ENCODE results near the gene KIF25. TPM values are rescaled to one million over a fixed set of nuclear protein-coding genes. Genes with fewer than 3 reads are reported as not detected.
"Not testable (repeated sequence)": the region's sequence is repeated elsewhere in the genome, so short reads cannot be mapped to it uniquely, and the experiment has no call there.

Gene KIF25
- polyA plus RNA-seq, 12 donors = 0.21 to 1.2 (median 0.75) TPM; not detected in 2

- DNase-seq = peak; percentile 24
These were observed 22.7 kb upstream of the KIF25 start for GRCh38 chr6:167974640-167975344.

- no peak for DNase-seq
These were observed 22.0 kb upstream of the KIF25 start for GRCh38 chr6:167975458-167975857.

- not testable (repeated sequence) for DNase-seq
These were observed 21.3 kb upstream of the KIF25 start for GRCh38 chr6:167976116-167976657.

DNA sequence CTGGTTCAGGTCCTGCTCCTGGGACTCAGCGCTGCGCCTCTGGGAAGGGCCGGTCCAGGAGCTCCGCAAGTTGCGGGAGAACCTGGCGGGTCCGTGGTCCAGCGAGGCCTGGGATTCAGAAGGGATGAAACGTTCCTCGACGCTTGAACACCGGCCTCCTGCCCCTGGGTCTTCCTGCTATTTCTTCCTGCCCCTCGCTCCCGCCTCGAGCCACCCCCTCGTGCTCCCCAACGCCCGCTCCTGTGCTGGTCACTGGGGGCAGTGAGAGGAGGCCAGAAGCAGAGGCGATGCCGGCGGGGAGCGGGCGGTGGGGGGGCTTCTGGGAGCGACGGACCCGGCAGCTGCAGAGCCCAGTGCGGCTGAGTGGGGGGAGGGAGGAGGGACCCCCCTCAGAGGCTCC is 20.8 kb upstream of the KIF25 start:
- no peak for DNase-seq

GRCh38 chr6:167977717-167978467 is 19.6 kb upstream of the KIF25 start:
- no peak for DNase-seq

GRCh38 chr6:167978607-167979006 is 18.9 kb upstream of the KIF25 start:
- DNase-seq = no peak

DNA sequence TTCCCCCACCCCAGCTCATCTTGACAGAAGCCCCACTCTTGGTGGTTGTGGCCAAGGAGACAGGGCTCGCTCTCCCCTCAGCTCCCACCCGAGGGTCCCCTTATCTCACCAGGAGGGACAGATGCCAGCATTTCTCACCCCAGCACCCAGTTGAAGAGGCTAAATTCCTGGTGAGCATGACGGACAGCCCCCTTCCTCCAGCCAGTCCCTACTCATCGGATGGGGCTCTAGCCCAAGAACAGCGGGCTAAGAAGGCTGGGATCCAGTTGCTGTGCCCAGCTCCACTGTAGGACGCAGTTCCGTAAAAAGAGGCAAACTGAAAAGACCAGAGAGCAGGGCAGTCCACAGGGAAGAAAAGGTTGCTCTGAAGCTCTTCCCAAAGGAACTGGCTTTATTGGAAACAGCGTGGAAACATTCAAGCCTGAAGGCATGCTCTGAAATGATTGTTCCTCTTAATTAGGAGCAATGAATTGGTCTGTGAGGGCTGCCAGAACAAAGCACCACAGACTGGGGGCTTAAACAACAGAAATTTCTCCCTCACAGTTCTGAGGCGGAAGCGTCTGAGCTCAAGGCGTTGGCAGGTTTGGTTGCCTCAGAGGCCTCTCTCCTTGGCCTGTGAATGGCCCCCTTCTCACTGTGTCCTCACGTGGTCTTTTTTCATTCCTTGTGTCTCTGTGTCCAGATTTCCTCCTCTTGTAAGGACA is 17.9 kb upstream of the KIF25 start:
- no peak for DNase-seq

DNA sequence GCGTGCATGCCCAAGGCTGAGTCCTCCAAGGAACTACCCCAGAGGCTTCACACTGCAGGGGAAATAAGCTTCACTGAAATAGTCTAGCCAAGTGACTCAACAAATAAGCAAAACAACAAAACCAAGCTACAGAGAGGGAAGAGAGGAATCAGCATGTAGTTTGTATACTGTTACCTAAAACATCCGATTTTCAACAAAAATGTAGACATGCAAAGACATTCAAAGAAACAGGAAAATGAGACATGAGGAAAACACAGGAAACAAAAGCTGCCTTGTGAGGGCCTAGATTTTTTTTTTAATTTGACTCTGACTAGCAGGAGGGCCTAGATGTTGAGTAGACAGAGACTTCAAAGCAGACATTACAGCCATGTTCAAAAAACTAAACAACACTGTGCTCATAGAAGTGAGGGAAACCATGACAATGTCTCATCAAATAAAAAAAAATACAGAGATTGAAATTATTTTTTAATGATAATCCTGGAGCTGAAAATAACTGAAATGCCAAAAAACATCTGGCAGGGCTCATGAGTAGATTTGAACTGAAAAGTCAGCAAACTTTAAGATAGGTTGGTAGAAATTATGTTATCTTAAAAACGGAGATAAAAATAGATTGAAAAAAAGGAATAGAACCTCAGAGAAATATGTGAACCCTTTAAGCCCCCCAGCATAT is 16.4 kb upstream of the KIF25 start:
- no peak for DNase-seq

GRCh38 chr6:167981916-167982462 is 15.5 kb upstream of the KIF25 start:
- DNase-seq = no peak

DNA sequence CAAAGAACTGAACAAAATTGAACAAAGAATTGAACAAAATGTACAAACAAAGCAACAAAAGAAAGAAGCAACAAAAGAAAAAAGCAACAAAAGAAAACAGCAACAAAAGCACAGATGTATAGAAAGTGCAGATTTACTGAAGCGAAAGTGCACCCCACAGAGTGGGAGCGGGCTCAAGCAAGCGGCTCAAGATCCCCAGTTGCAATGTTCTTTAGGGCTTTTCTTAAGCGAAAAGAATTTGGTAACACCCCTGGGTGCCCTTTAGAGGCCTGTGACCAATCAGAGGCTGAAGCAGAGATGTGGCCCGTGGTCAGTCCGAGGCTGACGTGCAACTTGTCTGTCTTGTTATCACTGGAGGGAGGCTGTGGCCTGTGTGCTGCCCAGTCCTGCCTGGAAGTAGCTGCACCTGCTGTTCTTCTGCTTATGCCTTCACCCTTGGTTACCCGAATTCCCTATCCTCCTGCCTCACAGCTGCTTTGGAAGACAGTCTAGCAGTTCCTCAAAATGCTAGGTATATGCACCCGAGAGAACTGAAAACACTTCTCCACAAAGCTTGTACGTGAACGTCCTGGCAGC is 13.2 kb upstream of the KIF25 start:
- DNase-seq = no peak

GRCh38 chr6:167984876-167985604 is 12.4 kb upstream of the KIF25 start:
- no peak for DNase-seq

DNA sequence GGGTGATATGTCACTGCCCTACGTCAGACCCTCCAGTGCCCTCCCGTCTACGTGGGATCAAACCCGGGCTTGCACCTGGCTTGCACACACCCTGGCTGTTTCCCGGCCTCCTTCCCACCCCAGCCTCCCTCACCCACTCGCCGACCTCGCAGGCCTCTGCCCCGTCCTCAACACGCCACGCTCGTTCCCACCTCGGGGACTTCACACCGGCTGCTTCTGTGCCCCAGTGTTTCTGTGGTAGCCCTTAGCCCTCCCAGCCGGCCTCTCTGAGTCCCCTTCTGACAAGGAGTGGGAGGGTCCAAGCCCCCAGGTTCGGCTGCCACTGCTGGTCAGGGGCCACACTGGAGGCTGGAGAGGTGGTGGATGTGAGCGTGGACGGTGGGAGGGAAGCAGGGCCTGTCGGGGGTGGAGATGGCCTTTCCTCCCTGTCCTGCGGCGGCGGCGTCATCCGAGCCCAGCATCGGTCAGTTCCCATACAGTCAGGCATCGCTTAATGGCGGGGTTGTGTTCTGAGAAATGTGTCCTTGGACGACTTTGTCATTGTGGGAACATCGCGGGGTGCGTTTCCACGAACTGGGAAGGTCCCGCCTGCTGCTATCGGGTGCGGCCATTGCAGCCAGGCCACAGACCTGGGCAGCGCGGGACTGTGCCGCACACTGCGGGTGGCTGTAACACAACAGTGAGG is 11.4 kb upstream of the KIF25 start:
- DNase-seq = no peak

DNA sequence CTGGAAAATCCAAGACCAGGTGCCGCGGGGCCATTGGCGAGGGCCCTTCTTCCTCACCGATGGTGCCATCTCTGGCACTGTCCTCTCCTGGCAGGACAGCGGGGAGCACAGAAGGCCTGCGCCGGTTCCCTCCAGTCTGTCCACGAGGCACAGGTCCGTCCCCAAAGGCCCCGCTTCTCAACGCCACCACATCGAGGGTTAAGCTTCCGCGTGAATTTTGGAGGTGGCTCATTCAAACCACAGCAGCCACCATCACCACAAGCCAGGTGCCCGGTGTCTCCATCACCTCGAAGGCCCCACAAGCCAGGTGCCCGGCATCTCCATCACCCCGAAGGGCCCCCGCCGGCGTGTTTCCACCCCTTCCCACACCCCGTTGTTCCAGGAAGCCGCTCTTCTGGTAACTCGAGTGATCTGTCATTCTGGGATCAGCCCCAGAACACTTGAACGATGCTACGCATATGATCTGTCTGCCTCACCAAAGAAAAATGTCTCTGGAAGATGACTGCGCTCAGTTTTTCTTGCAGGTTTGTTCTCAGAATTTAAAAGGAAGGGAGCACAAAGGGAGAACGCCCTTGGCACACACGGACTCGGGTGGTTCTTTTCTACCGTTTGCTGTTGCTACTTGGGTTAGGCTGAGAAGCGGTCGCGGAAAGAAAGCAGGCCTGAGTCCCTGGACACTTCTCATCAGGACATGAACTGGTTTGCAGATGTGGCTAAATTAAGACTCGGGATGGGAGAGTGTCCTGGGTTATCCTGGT is 9.9 kb upstream of the KIF25 start:
- peak; percentile 57 for DNase-seq

DNA sequence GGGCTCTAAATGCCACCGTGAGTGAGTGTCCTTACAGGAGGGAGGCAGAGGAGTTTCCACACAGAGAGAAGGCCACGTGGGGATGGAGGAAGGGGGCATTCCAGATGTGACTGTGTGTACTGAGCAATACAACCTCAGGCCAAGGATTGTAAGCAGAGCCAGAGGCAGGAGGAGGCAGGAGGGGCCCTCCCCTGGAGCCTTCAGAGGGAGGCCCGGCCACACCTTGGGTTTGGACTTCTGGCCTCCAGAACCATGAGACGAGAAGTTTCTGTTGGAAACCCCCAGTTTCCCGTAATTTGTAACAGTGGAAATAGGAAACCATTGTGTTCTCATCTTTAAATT is 9.3 kb upstream of the KIF25 start:
- peak; percentile 38 for DNase-seq

GRCh38 chr6:167988945-167989841 is 8.3 kb upstream of the KIF25 start:
- DNase-seq = no peak

DNA sequence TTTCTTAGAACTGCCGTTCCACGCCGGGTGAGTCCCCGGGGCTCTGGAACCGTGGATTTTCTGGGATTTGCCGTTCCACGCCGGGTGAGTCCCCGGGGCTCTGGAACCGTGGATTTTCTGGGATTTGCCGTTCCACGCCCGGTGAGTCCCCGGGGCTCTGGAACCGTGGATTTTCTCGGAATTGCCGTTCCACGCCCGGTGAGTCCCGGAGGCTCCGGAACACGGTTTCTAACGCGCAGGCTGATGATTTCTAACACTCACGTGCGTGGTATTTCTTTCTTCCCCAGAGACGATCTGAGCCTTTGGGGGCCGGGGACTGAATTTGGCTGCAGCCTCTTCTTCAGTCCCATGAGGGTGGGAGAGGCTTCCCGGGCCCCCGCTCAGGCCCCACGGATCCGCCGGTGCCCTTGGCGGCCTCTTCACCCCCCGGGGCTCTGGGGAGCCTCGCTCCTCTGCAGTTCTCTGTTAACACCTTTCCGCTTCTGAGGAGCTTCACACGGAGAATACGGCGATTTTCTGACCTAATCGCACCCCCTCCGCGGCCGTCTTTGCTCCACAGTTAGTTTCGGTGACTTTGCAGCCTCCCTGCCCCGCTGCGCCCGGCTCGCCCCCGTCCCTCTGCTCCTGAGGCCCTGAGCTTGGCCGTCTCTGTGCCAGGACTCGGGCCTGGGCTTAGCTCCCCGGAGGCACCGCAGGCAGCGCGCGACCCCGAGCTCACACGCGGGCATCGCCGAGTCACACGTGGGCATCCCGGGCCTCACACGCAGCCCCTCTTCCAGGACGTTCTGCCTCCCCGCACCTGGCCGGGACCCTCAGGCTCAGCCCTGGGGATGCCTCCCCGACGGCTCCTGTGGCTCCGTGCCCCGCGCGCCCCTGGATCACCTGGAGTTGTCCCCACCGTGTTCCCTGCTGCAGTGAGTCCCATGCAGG is 7.2 kb upstream of the KIF25 start:
- no peak for DNase-seq

GRCh38 chr6:167993169-167993568 is 4.3 kb upstream of the KIF25 start:
- DNase-seq = peak; percentile 49
